DOHH2 (cell line): ENCODE data around the gene SELENOP.

Experiments used
- EZH2phosphoT487 ChIP-seq: fragments of 200-600 bp; sonication (generic); IDR thresholded peaks from 2 replicates; pipeline ENCODE4 v1.6.1; 2017; ENCODE audit warnings: borderline replicate concordance, mild to moderate bottlenecking, antibody characterized with exemption, low read length, moderate library complexity, mixed read lengths
- TF ChIP-seq, protein P1 (sequence below): fragments of 200-600 bp; sonication (generic); IDR thresholded peaks from one replicate; pipeline ENCODE4 v1.5.1; 2014; ENCODE audit warnings: antibody characterized with exemption, mild to moderate bottlenecking, low read depth, low read length; ENCODE audit not compliant: poor library complexity, severe bottlenecking

GRCh38 chr5:42813533-42813932 lies 1.8 kb upstream of the SELENOP start:
- TF ChIP-seq, protein P1, sequence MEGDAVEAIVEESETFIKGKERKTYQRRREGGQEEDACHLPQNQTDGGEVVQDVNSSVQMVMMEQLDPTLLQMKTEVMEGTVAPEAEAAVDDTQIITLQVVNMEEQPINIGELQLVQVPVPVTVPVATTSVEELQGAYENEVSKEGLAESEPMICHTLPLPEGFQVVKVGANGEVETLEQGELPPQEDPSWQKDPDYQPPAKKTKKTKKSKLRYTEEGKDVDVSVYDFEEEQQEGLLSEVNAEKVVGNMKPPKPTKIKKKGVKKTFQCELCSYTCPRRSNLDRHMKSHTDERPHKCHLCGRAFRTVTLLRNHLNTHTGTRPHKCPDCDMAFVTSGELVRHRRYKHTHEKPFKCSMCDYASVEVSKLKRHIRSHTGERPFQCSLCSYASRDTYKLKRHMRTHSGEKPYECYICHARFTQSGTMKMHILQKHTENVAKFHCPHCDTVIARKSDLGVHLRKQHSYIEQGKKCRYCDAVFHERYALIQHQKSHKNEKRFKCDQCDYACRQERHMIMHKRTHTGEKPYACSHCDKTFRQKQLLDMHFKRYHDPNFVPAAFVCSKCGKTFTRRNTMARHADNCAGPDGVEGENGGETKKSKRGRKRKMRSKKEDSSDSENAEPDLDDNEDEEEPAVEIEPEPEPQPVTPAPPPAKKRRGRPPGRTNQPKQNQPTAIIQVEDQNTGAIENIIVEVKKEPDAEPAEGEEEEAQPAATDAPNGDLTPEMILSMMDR, result no peak
- no peak for TF ChIP-seq EZH2phosphoT487
